Heart left ventricle (tissue), 16 donors: ENCODE measurements around the gene RHOXF2. TPM values are rescaled to one million over a fixed set of nuclear protein-coding genes. Genes with fewer than 3 reads are reported as not detected.
"Not testable (repeated sequence)": the region's sequence is repeated elsewhere in the genome, so short reads cannot be mapped to it uniquely, and the experiment has no call there.

Experiments used
- ATAC-seq, 4 donors: fragments of 200-7000 bp; cut with Tn5 transposase; one replicate each; pipeline ENCODE4 v1.9.1; 2020 to 2022; ENCODE audit warnings: moderate library complexity in 4 of 4, mild to moderate bottlenecking in 3 of 4, moderate number of reproducible peaks in 1 of 4
- DNase-seq, 5 donors: peaks; one replicate each; pipeline ENCODE4 v3.0.0-alpha.2; 2020
- H3K27ac ChIP-seq, 12 donors: fragments of 200-600 bp; sonication (generic) in 4 of 12; one replicate each; pipeline versions ENCODE4 v1.5.0 to v1.8.0; 2016 to 2022; ENCODE audit warnings: mild to moderate bottlenecking in 2 of 12
- H3K27me3 ChIP-seq, 9 donors: fragments of 200-600 bp; sonication (generic) in 2 of 9; one replicate each; pipeline versions ENCODE4 v1.5.1 to v1.8.0; 2016 to 2022; ENCODE audit warnings: mild to moderate bottlenecking in 3 of 9
- H3K36me3 ChIP-seq, 9 donors: fragments of 200-600 bp; sonication (generic) in 2 of 9; one replicate each; pipeline versions ENCODE4 v1.5.0 to v1.8.0; 2018 to 2022; ENCODE audit warnings: mild to moderate bottlenecking in 2 of 9
- H3K4me1 ChIP-seq, 12 donors: fragments of 200-600 bp; sonication (generic) in 4 of 12; one replicate each; pipeline versions ENCODE4 v1.5.0 to v1.8.0; 2016 to 2022; ENCODE audit warnings: mild to moderate bottlenecking in 3 of 12
- H3K4me3 ChIP-seq, 12 donors: fragments of 200-600 bp; sonication (generic) in 4 of 12; one replicate each; pipeline versions ENCODE4 v1.5.0 to v1.8.0; 2017 to 2022; ENCODE audit warnings: mild to moderate bottlenecking in 9 of 12, moderate library complexity in 4 of 12
- H3K9me3 ChIP-seq, 12 donors: fragments of 200-600 bp; sonication (generic) in 4 of 12; one replicate each; pipeline versions ENCODE4 v1.5.0 to v1.8.0; 2016 to 2022; ENCODE audit warnings: mild to moderate bottlenecking in 1 of 12
- CTCF ChIP-seq, 12 donors: fragments of 200-600 bp; sonication (generic) in 4 of 12; IDR thresholded peaks; one replicate each; pipeline versions ENCODE4 v1.5.0 to v1.8.0; 2018 to 2022; ENCODE audit warnings: antibody characterized with exemption in 12 of 12, mild to moderate bottlenecking in 5 of 12
- POLR2A ChIP-seq, 2 donors: fragments of 450-650 bp; IDR thresholded peaks; one replicate each; pipeline ENCODE4 v1.6.1; 2017; ENCODE audit warnings: antibody characterized with exemption in 2 of 2, mild to moderate bottlenecking in 2 of 2, moderate library complexity in 2 of 2
- WGBS, 4 donors: extraction: QIAGEN DNeasy Blood & Tissue Kit in 2 of 4; methylation state at CpG; one replicate each; pipeline versions ENCODE4 v1.1.5 to v1.1.7; 2013 to 2018; 5-methylcytosine and 5-hydroxymethylcytosine counted together
- intact Hi-C, 10 donors: fragments of 100-400 bp; cut with DNase I; formaldehyde crosslinking; loops; one replicate each; pipeline versions ENCODE4 v1.11.1 to v1.14.2; 2022
- polyA plus RNA-seq, 2 donors: library from polyadenylated mRNA; stranded (reverse); fragments of 200-250 nt; gene quantifications; one replicate each; pipeline ENCODE4 v1.2.3, GENCODE V29; 2013
- total RNA-seq, 9 donors: library from RNA; depleted of rRNA in 2 of 9; stranded (reverse); fragments of >200 nt in 2 of 9; fragmentation: NEBNext Ultra II Directional in 3 of 9; extraction: Animal tissue kit (Norgen Biotek cat#: 25700) in 3 of 9; gene quantifications; one replicate each; pipeline versions ENCODE4 v1.1.0 to v1.2.4, GENCODE V29; 2016 to 2023
- donor health status: ischemic (EF 13 %, LVEDD 7.1; RV severe dilation, severe dysfunction).
- donor health status: healthy with polysubstance abuse.
- donor health status: DM: no; HTN: yes; CAD: no.
- donor health status: DM: no; HTN: no; CAD: no.
- donor health status: ischemic (EF 25% LVEDD 6.9; RV normal size, moderate dysfunction).
- donor health status: ischemic (EF 25% LVEDD 5.7; RV mildly dilated, moderate dysfunction).
- donor health status: healthy.
- donor health status: DM: yes; HTN: yes; CAD: no.
- donor health status: ischemic (EF 35%, LVEDD 5.7; RV mildly dilated, moderate dysfunction).
- donor health status: nonischemic (EF 11% LVEDD 7.7; RV severe dilation, severe dysfunction).
- donor health status: DM: yes; HTN: yes; CAD: no.
- donor health status: PGD.
- donor health status: ischemic (EF 29% LVEDD 5.4; RV normal size, mild dysfunction).
- donor health status: nonischemic (EF 23%, LVEDD 6.1; RV moderate dilation, normal function).

RHOXF2 gene
- total and polyA plus RNA-seq, 11 donors = not detected

GRCh38 chrX:120120223-120120622 lies 38.2 kb upstream of the RHOXF2 start:
- Histone ChIP-seq H3K9me3 (no peaks in the 10 kb centered on the region), H3K4me1 (peaks cover 0 to 6% (median 0%) of the 10 kb centered on the region in 12 donors), H3K27me3 (peaks cover 0 to 4% (median 0%) of the 10 kb centered on the region in 9 donors), H3K27ac (no peak overlapping the region), H3K4me3 (no peak overlapping the region), H3K36me3 (no peaks in the 10 kb centered on the region)
- WGBS, 4 donors = 79 to 90% (median 86%) methylated on average over 11 to 12 of the region's 12 CpGs
- no peak for DNase-seq
- intact Hi-C loops = loop anchor here in 1 of 10 donors (10.0 kb wide), 1 partner anchor 95 kb away; no protein-coding TSS in a partner anchor
- no peak for TF ChIP-seq CTCF (IDR thresholded peaks at IDR 0.05)
- no peak for TF ChIP-seq POLR2A (IDR thresholded peaks at IDR 0.05)
- no peak for ATAC-seq

GRCh38 chrX:120125444-120125843 lies 33.0 kb upstream of the RHOXF2 start:
- DNase-seq = peak in 2 of 5 donors; percentile 20 to 24
- 72 to 88% (median 81%) methylated on average over 3 of the region's 3 CpGs for WGBS, 4 donors
- H3K9me3 ChIP-seq = no peaks in the 10 kb centered on the region
- intact Hi-C loops = loop anchor here in 1 of 10 donors (10.0 kb wide), 1 partner anchor 101 kb away; no protein-coding TSS in a partner anchor
- peak overlapping the region in 5 of 12 donors; percentile 20 to 67 (median 46) for H3K27ac ChIP-seq
- peaks cover 0 to 12% (median 0%) of the 10 kb centered on the region in 12 donors for H3K4me1 ChIP-seq
- peak overlapping the region in 7 of 12 donors; percentile 10 to 28 (median 21) for H3K4me3 ChIP-seq
- ATAC-seq = peak in 3 of 4 donors; percentile 50 to 68 (median 65)
- no peak for TF ChIP-seq CTCF (IDR thresholded peaks at IDR 0.05)
- no peak for TF ChIP-seq POLR2A (IDR thresholded peaks at IDR 0.05)
- H3K27me3 ChIP-seq = no peaks in the 10 kb centered on the region
- no peaks in the 10 kb centered on the region for H3K36me3 ChIP-seq

- DNase-seq, H3K9me3 ChIP-seq, H3K36me3 ChIP-seq, ATAC-seq, H3K27me3 ChIP-seq, H3K27ac ChIP-seq, H3K4me3 ChIP-seq: not testable (repeated sequence)
- WGBS, 4 donors = 79 to 95% (median 87%) methylated on average over 5 of the region's 5 CpGs
- H3K4me1 ChIP-seq = peaks cover 0 to 12% (median 0%) of the 10 kb centered on the region in 12 donors
- intact Hi-C loops = loop anchor here in 1 of 10 donors (10.0 kb wide), 1 partner anchor 104 kb away; no protein-coding TSS in a partner anchor
These were observed 30.0 kb upstream of the RHOXF2 start for GRCh38 chrX:120128306-120128846.

GRCh38 chrX:120136128-120136527 lies 22.3 kb upstream of the RHOXF2 start:
- TF ChIP-seq CTCF (IDR thresholded peaks at IDR 0.05) (no peak), POLR2A (IDR thresholded peaks at IDR 0.05) (no peak)
- intact Hi-C loops = no loop called here
- DNase-seq (no peak), ATAC-seq (no peak)
- Histone ChIP-seq H3K4me1 (no peaks in the 10 kb centered on the region), H3K36me3 (no peaks in the 10 kb centered on the region), H3K4me3 (no peak overlapping the region), H3K9me3 (no peaks in the 10 kb centered on the region), H3K27ac (no peak overlapping the region), H3K27me3 (no peaks in the 10 kb centered on the region)
- 63 to 96% (median 72%) methylated on average over 6 of the region's 6 CpGs for WGBS, 4 donors

GRCh38 chrX:120136840-120137239 lies 21.6 kb upstream of the RHOXF2 start:
- DNase-seq = no peak
- Histone ChIP-seq H3K9me3 (no peaks in the 10 kb centered on the region), H3K27me3 (no peaks in the 10 kb centered on the region), H3K4me1 (no peaks in the 10 kb centered on the region), H3K36me3 (no peaks in the 10 kb centered on the region), H3K27ac (no peak overlapping the region), H3K4me3 (no peak overlapping the region)
- TF ChIP-seq POLR2A (IDR thresholded peaks at IDR 0.05) (no peak), CTCF (IDR thresholded peaks at IDR 0.05) (no peak)
- ATAC-seq = no peak
- 42 to 68% (median 52%) methylated on average over 3 of the region's 3 CpGs for WGBS, 4 donors
- intact Hi-C loops = no loop called here
